HG03469 (cell line): Measurements from ENCODE around the gene RBM43.
"Not testable (repeated sequence)": the region's sequence is repeated elsewhere in the genome, so short reads cannot be mapped to it uniquely, and the experiment has no call there.

Experiments used
- ATAC-seq: cut with Tn5 transposase; IDR thresholded peaks from one replicate; pipeline ENCODE4 v1.9.1; 2021; ENCODE audit warnings: mild to moderate bottlenecking, moderate library complexity, moderate number of reproducible peaks; ENCODE audit not compliant: unreplicated experiment

Gene RBM43

DNA sequence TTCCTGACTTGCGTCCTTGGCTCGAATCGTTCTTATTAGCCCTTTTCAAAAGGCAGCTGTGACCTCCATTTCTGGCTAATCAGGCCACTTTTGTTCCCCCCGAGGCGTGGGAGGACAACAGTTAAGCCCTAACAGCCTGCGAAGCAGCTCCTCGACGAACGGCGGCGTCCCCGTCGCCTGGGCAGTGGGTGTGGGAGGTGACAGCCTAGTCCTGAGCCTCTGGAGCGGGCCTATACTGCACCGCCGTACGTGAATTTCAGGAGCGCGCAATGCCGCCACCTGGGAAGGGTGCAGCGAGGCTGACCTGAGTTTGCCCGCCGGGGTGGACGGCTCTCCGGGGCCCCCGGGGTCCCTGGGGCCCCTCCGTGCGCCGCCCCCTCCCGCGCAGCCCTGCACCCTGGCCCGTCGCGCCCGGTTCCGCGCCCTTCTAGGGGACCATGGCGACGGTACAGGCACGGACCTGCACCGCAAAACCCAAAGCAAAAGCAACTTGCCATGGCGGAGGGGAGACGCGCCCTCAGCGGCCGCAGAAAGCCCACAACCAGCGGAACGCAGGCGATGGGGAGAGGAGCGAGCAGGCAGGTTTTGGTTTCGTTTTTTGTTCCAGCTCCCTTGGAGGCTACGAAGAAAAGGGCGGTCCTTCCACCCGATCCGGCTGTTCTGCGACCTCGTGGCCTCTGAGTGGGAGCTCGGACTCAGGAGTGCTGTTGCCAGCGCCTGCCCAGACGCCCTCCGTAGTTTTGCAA is at the start of gene RBM43:
RBM43 (minus strand) TSS at position 633 of the 746 bp plus-strand sequence; CDS start at position 497, 136 bp downstream.
- peak; percentile 83 for ATAC-seq

- not testable (repeated sequence) for ATAC-seq
Observed at GRCh38 chr2:151310313-151310712, 48.6 kb upstream of the RBM43 start.

GRCh38 chr2:151306621-151307020 is 45.0 kb upstream of the RBM43 start:
- ATAC-seq: no peak

DNA sequence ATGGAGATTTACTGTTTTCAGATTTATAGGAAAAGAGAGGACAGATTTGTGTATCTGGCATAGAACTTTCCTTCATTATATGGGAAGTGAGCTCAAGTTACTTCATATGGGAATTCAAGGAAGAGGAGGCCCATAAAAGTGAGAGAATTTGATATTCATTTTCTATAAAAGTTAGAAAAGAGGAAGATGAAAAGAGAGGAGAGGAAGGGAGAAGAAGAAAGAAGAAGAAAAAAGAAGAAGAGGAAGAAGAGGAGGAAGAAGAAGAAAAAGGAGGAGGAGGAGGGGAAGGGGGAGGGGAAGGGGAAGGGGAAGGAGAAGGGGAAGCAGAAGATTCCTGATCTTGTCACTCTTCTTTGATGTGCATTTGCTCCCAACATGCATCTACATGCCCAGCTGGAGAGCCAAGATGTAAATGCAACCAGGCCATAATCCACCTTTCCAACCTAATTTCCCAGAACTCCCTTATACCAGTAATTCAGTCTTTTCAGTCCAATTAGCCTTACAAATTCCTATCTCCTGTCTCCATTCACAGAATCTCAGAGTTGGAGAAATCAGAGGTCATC is 43.5 kb upstream of the RBM43 start:
- no peak for ATAC-seq

DNA sequence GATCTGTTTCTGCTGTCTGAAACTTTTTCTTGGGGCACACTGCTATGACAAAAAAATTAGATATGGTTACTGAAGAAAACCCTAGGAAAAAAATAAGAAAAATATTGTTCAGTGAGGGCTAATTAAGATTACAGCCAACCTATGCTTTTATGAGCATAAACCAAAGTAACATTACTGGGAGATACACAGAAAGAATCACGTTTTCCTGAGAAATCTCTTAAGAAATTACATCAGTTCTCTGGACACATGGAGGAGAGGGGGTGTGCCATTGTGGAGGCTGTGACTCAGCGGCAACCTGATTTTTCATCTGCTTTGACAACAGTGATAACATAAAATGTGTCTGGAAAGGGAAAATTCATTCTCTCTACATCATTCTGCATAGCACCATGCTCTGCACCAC is 41.2 kb upstream of the RBM43 start:
- no peak for ATAC-seq

- no peak for ATAC-seq
Observed at GRCh38 chr2:151302404-151302803, 40.7 kb upstream of the RBM43 start.

- ATAC-seq: no peak
Observed at GRCh38 chr2:151299920-151300539, 38.4 kb upstream of the RBM43 start.

GRCh38 chr2:151297882-151298281 is 36.2 kb upstream of the RBM43 start:
- ATAC-seq: peak; percentile 99

- ATAC-seq: not testable (repeated sequence)
Observed at GRCh38 chr2:151295926-151296325, 34.3 kb upstream of the RBM43 start.

DNA sequence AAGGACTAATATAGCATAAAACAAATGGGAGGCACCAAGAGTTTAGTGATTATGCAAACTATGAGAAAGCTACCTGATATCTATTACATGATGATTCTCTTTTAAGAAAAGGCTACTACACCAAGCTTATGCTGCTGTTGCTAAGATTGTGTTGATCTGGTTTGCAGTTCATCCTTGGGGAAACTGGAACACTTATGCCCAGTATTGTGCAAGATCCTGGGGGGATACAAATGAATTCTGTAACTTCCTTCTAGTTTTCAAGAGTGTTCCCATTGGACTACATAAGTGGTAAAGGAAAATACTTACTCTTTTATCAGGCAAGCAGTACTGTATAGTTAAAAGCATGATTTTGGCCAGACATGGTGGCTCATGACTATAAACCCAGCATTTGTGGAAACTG is 30.9 kb upstream of the RBM43 start:
- ATAC-seq: no peak

DNA sequence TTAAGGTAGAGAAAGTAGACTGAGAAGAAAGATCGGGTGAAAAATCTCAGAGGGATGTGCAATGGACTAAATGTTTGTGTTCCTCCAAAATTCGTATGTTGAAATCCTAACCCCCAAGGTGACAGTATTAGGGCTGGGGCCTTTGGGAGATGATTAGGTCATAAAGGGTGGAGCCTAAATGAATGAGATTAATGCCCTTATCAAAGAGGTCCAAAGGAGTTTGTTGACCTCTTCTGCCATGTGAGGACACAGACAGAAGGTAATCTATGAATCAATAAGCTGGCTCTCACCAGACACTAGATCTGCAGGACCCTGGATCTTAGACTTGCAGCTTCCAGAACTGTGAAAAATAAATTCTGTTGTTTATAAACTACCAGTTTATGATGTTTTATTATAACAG is 30.5 kb upstream of the RBM43 start:
- no peak for ATAC-seq

GRCh38 chr2:151291224-151291623 is 29.6 kb upstream of the RBM43 start:
- no peak for ATAC-seq

DNA sequence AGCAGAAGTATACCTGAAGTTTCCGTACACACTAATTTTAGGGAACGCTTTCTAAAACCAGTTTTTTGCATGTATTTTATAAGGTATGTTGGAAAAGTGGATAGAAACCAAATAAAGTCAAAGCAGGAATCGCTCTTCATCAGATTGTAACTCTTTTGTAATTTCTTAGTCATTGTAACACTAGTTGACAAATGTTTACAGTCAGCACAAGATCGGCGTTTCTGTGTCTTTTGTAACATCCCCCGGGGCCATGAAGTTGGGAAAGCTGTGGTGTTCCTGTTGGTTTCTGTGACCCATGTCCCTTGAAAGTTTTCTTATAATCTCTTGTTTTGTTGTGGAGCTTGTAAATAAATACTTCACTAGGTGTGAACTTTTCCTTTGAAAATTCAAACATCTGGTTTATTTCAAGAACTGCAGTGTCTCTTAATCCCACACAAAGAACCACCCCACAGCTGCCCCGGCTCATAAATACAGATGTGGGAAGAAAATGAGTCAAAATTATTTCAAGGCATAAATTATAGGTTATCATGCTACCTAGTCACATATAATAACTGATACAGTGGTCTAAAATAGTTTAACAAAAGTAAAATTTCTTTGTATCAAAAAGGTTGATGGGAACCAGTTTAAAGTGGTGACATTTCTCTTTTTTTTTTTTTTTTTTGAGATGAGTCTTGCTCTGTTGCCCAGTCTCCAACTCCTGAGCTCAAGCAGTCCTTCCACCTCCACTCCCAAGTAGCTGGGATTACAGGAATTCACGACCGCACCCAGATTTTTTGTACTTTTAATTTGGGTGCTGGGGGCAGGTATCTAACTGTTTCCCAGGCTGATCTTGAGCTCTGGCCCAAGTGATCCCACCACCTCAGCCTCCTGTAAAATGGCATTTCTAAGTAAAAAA is 28.6 kb upstream of the RBM43 start:
- peak; percentile 10 for ATAC-seq

- no peak for ATAC-seq
Observed at GRCh38 chr2:151287513-151288250, 26.0 kb upstream of the RBM43 start.

DNA sequence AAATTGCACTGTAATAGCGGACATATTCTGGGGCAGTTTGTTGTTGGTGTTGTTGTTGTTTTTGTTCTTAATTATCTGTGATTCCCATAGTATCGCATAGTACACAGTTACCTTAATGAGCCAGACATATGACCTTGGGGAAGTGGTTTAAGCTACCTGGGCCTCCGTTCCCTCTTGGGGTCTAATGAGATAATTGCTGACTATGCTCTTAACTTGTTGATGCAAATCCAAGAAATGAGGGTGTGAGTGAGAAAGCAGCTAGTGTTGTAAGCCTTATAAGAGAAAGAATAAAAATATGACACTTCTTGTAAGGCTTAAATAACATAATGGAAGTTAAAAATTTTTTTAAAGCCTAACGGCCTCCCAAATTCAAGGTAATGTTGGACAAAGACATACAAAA is 20.7 kb upstream of the RBM43 start:
- no peak for ATAC-seq

DNA sequence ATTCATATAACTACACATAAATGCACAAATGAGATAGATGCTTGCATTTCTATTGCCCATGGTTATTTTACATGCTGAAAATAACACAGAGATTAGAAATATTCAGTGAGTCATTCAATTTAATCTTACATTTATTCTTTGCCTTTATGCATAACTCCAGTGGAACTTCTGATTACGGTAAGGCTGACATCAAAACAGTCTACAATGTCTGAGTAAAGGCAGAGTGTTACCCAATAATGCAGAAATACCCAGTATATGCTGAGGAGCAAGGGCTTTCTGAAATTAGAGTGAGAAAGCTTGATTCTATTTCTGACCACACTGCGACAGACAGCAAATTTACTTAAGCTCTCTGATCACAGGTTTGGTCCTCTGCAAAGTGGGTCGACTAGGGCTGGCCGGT is 18.6 kb upstream of the RBM43 start:
- no peak for ATAC-seq

DNA sequence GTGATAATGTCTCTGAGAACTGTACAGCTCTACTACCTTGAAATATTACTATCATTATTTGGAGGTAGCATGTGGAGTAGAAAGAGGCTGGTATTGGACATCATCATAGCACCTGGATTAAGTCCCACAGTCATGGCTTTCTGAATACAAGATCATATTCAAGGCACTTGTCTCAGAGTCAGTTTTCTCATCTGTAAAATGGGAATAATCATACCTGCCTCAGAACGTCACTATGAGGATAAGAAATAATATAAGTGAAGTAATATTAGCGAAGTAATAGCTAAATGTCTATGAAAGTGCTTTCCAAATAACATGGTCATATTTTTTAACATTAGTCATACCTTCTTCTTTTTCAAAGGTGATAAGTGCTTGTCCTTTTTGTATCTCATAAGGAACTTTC is 16.8 kb upstream of the RBM43 start:
- no peak for ATAC-seq

GRCh38 chr2:151277067-151277466 is 15.4 kb upstream of the RBM43 start:
- ATAC-seq: no peak

DNA sequence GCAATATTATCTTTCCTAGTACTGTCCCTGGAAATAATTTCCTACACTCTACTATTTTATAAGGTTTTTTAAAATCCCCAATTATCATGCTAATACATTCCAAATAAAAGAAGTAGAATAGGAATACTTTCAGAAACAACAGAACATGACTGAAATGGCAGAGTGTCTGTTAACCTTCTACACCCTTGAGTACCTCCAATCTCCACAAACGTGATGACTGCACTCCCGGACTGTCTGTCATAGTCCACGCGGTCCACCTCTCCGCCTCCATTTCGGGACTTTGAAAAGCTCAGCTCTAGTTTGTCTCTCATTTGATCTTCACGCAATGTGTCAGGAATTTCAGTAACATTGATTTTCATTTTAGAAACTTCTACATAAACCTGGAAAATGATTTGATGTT is 13.6 kb upstream of the RBM43 start:
- no peak for ATAC-seq

- no peak for ATAC-seq
Observed at GRCh38 chr2:151271824-151272223, 10.2 kb upstream of the RBM43 start.
